K562 (cell line): ENCODE results near the gene SCRG1. TPM values are rescaled to one million over a fixed set of nuclear protein-coding genes. Genes with fewer than 3 reads are reported as not detected.

Experiments
- ATAC-seq: fragments of 200-7000 bp; cut with Tn5 transposase; 3 replicates; pipeline ENCODE4 v1.9.1; 2020; ENCODE audit warnings: moderate library complexity
- BruUV-seq: library from RNA; stranded (reverse); fragments of 400-500 nt; replicated peaks from 2 replicates; lab custom pipeline; 2021; lab: Mats Ljungman, UMichigan
- CTCF ChIA-PET: fragments of 300-600 bp; formaldehyde crosslinking; extraction: SDS; loops from one replicate; lab custom pipeline; 2021; ENCODE audit warnings: low intra/inter-chr PET ratio; lab: Yijun Ruan, JAX
- POLR2A ChIA-PET: fragments of 300-600, 350-650 bp; sonication (Branson Sonifier 250); formaldehyde crosslinking; extraction: SDS; loops from one replicate; lab custom pipeline; 2021; ENCODE audit warnings: antibody characterized with exemption, inconsistent platforms; lab: Yijun Ruan, JAX
- DNase-seq, 4 experiments: peaks; one replicate each; pipeline versions ENCODE4 v3.0.0 to v3.0.0-alpha.2; 2011 to 2018; ENCODE audit warnings: low spot score in 3 of 4, mixed read lengths in 3 of 4; ENCODE audit errors: extremely low read depth in 1 of 4
- FAIRE-seq: peaks from 2 replicates; lab custom pipeline; 2011; peaks lifted over from hg19 to GRCh38; lab: Jason Lieb, UNC
- H2AFZ ChIP-seq: 2 replicates; pipeline ENCODE4 v1.6.0; 2011; ENCODE audit warnings: low read depth, low read length, control low read depth, inconsistent platforms
- H3K27ac ChIP-seq: fragments of 200-600 bp; 3 replicates; pipeline ENCODE4 v1.8.0; 2011; ENCODE audit warnings: low read depth, mild to moderate bottlenecking, control low read depth, inconsistent platforms, low read length, moderate library complexity, mixed read lengths; ENCODE audit errors: extremely low read depth
- H3K27me3 ChIP-seq, 2 experiments: fragments of 300-600 bp in 1 of 2; 2 replicates in 1 of 2; 3 replicates in 1 of 2; pipeline versions ENCODE4 v1.6.0 to v1.8.0; 2011; ENCODE audit warnings: inconsistent platforms in 2 of 2, low read length in 2 of 2, mild to moderate bottlenecking in 1 of 2, mixed read lengths in 1 of 2, moderate library complexity in 1 of 2; ENCODE audit not compliant: control insufficient read depth in 2 of 2, insufficient read depth in 2 of 2
- H3K36me3 ChIP-seq: fragments of 300-600 bp; 3 replicates; pipeline ENCODE4 v1.8.0; 2011; ENCODE audit warnings: mild to moderate bottlenecking, low read length, inconsistent platforms; ENCODE audit not compliant: control insufficient read depth, insufficient read depth
- H3K4me1 ChIP-seq, 2 experiments: fragments of 200-600 bp in 1 of 2; replicated peaks in 1 of 2; 2 replicates in 1 of 2; 3 replicates in 1 of 2; pipeline versions ENCODE4 v1.5.1 to v1.8.0; 2011; ENCODE audit warnings: inconsistent platforms in 2 of 2, low read length in 2 of 2, mild to moderate bottlenecking in 1 of 2, mixed read lengths in 1 of 2, moderate library complexity in 1 of 2; ENCODE audit not compliant: control insufficient read depth in 2 of 2, insufficient read depth in 2 of 2
- H3K4me2 ChIP-seq: 2 replicates; pipeline ENCODE4 v1.6.1; 2011; ENCODE audit warnings: low read length, control low read depth, inconsistent platforms, mixed read lengths; ENCODE audit not compliant: insufficient read depth
- H3K4me3 ChIP-seq: fragments of 200-600 bp; sonication (generic), shearing (Covaris generic); 2 replicates; pipeline ENCODE4 v1.5.1; 2016; ENCODE audit warnings: control low read depth, inconsistent platforms
- H3K79me2 ChIP-seq: fragments of 200-600 bp; 3 replicates; pipeline ENCODE4 v1.8.0; 2011; ENCODE audit warnings: low read length, inconsistent platforms; ENCODE audit not compliant: control insufficient read depth, insufficient read depth
- H3K9ac ChIP-seq, 2 experiments: 2 replicates each; pipeline versions ENCODE4 v1.6.0 to v1.6.1; 2011; ENCODE audit warnings: low read depth in 2 of 2, low read length in 2 of 2, control low read depth in 1 of 2, inconsistent platforms in 1 of 2, mild to moderate bottlenecking in 1 of 2, mixed read lengths in 1 of 2; ENCODE audit not compliant: insufficient read depth in 1 of 2
- H3K9me1 ChIP-seq: one replicate; pipeline ENCODE4 v1.6.0; 2011; ENCODE audit warnings: inconsistent platforms, mild to moderate bottlenecking, low read length, moderate library complexity; ENCODE audit not compliant: control insufficient read depth, insufficient read depth
- H3K9me3 ChIP-seq: replicated peaks from 2 replicates; pipeline ENCODE4 v1.5.1; 2011; ENCODE audit warnings: low read depth, low read length, inconsistent platforms; ENCODE audit not compliant: control insufficient read depth, insufficient read depth
- H4K20me1 ChIP-seq: replicated peaks from 2 replicates; pipeline ENCODE4 v1.6.1; 2011; ENCODE audit warnings: low read length, inconsistent platforms, mixed read lengths; ENCODE audit not compliant: control insufficient read depth, insufficient read depth
- CC2D1A ChIP-seq: fragments of 450-650 bp; IDR thresholded peaks from 2 replicates; pipeline ENCODE4 v1.6.1; 2017; ENCODE audit warnings: mild to moderate bottlenecking
- IRF2 ChIP-seq: sonication (generic); formaldehyde crosslinking; IDR thresholded peaks from 2 replicates; pipeline ENCODE4 v1.8.1; 2022; ENCODE audit warnings: mild to moderate bottlenecking, missing genetic modification reagents
- KLF6 ChIP-seq: fragments of 250-450 bp; sonication (Bioruptor Pico); IDR thresholded peaks from 2 replicates; pipeline ENCODE4 v1.4.0; 2020; ENCODE audit warnings: mild to moderate bottlenecking, moderate library complexity, borderline replicate concordance
- NELFE ChIP-seq: IDR thresholded peaks from 2 replicates; pipeline ENCODE4 v1.6.1; 2011; ENCODE audit warnings: mild to moderate bottlenecking; ENCODE audit not compliant: insufficient read depth, insufficient read length
- NFE2L1 ChIP-seq: fragments of 450-650 bp; IDR thresholded peaks from 2 replicates; pipeline ENCODE4 v1.6.1; 2016; ENCODE audit warnings: missing genetic modification characterization, low read depth, mild to moderate bottlenecking, missing compliant biosample characterization, moderate library complexity, borderline replicate concordance
- POLR2AphosphoS5 ChIP-seq: IDR thresholded peaks from 2 replicates; pipeline ENCODE4 v1.6.1; 2011; ENCODE audit warnings: mild to moderate bottlenecking, low read depth, low read length, moderate library complexity; ENCODE audit not compliant: control insufficient read depth, insufficient read depth
- SP2 ChIP-seq: IDR thresholded peaks from 2 replicates; pipeline ENCODE4 v1.6.1; 2011; ENCODE audit warnings: mild to moderate bottlenecking, low read depth, low read length, moderate library complexity; ENCODE audit not compliant: poor library complexity, severe bottlenecking; ENCODE audit errors: extremely low read depth
- STAT5A ChIP-seq: IDR thresholded peaks from 2 replicates; pipeline ENCODE4 v1.6.1; 2012; ENCODE audit warnings: low read length, inconsistent platforms, borderline replicate concordance
- TCFL5 ChIP-seq: fragments of 250-450 bp; sonication (Bioruptor Pico); conservative IDR thresholded peaks from 2 replicates; pipeline ENCODE4 v1.6.1; 2021; ENCODE audit warnings: mild to moderate bottlenecking, moderate library complexity, matching md5 sums
- ZBTB17 ChIP-seq: fragments of 450-650 bp; formaldehyde crosslinking; IDR thresholded peaks from 2 replicates; pipeline ENCODE4 v1.4.0; 2020; ENCODE audit warnings: mild to moderate bottlenecking
- ZNF165 ChIP-seq: fragments of 250-450 bp; sonication (Bioruptor Pico); IDR thresholded peaks from 2 replicates; pipeline ENCODE4 v1.4.0; 2020; ENCODE audit warnings: borderline replicate concordance
- ZNF184 ChIP-seq: sonication (generic); formaldehyde crosslinking; IDR thresholded peaks from 2 replicates; pipeline ENCODE4 v1.5.0; 2020; ENCODE audit warnings: missing genetic modification reagents
- ZNF766 ChIP-seq: fragments of 200-800 bp; sonication (Bioruptor generic); conservative IDR thresholded peaks from 2 replicates; pipeline ENCODE4 v1.6.1; 2016; ENCODE audit warnings: missing genetic modification characterization, missing compliant biosample characterization
- in situ Hi-C: fragments of 300-500 bp; cut with MboI; formaldehyde crosslinking; loops from 4 replicates; pipeline ENCODE4 v1.15.0; 2018; ENCODE audit warnings: inconsistent platforms, mixed read lengths
- intact Hi-C: fragments of 100-400 bp; cut with micrococcal nuclease; formaldehyde crosslinking; loops from 2 replicates; pipeline ENCODE4 v1.14.2; 2022
- polyA plus RNA-seq, 8 experiments: library from polyadenylated mRNA; depleted of rRNA in 4 of 8; stranded (reverse) in 5 of 8; unstranded in 3 of 8; fragments of >200 nt; fragmentation: Nextera tagmentation in 2 of 8; fragmentation: Illumina TruSeq in 1 of 8; extraction: Ambion mirVana in 2 of 8; extraction: Trizol in 1 of 8; gene quantifications; 2 replicates each; pipeline versions ENCODE4 v1.2.1 to v1.2.3, GENCODE V29; 2011 to 2014; ENCODE audit warnings: inconsistent platforms in 1 of 8, missing spikeins in 1 of 8
- total RNA-seq, 7 experiments: library from RNA; depleted of rRNA in 6 of 7; stranded (reverse); fragments of >200 nt in 6 of 7; fragmentation: Illumina TruSeq in 2 of 7; extraction: Trizol in 2 of 7; gene quantifications; 2 replicates each; pipeline versions ENCODE4 v1.2.1 to v1.2.3, GENCODE V29; 2011 to 2021; ENCODE audit warnings: low replicate concordance in 1 of 7
- TF ChIP-seq, protein P1 (sequence below), 2 experiments: IDR thresholded peaks; 2 replicates each; pipeline ENCODE4 v1.6.1; 2011; ENCODE audit warnings: borderline replicate concordance in 1 of 2, control low read depth in 1 of 2, low read depth in 1 of 2, low read length in 1 of 2, mild to moderate bottlenecking in 1 of 2, mixed read lengths in 1 of 2, moderate library complexity in 1 of 2; ENCODE audit not compliant: insufficient read depth in 1 of 2, insufficient read length in 1 of 2, poor library complexity in 1 of 2, severe bottlenecking in 1 of 2; ENCODE audit errors: extremely low read depth in 1 of 2
- TF ChIP-seq, protein P2 (sequence below): fragments of 250-450 bp; sonication (Bioruptor Pico); IDR thresholded peaks from 2 replicates; pipeline ENCODE4 v1.5.0; 2021
- TF ChIP-seq, protein P3 (sequence below): fragments of 250-450 bp; sonication (Bioruptor Pico); IDR thresholded peaks from 2 replicates; pipeline ENCODE4 v1.8.0; 2021; ENCODE audit warnings: borderline replicate concordance, mild to moderate bottlenecking, moderate library complexity; ENCODE audit not compliant: poor library complexity, severe bottlenecking
- TF ChIP-seq, protein P4 (sequence below): fragments of 250-450 bp; sonication (Bioruptor Pico); IDR thresholded peaks from 2 replicates; pipeline ENCODE4 v1.4.0; 2020; ENCODE audit warnings: mild to moderate bottlenecking, moderate library complexity

SCRG1 gene
- total and polyA plus RNA-seq, 9 of the 15 experiments (the other 6 are each of a cell fraction or from before 2014, with no cell fraction given), result 0.01 TPM; not detected in 7

DNA sequence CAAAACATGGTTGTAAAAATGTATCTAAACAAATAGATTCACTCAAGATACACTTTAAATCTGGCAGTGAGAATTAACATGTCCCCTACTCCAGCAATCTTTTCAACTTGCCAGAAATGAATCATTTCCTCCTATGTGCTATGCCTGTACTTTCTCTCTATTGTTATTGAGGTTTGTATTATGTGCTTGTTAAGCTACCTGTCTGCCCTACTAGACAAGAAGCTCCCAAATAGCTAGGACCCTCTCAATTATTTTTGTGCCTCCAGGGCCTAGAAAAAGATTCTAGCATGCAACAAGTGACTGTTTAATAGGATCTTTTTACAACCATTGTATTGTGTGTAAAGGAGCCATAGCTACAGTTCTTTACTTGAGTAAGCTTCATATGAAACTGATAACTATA, 31.6 kb downstream of the SCRG1 start:
- H3K4me2 ChIP-seq, result no peak overlapping the region
- intact Hi-C loops, result no loop called here

More for the DNA sequence above, 31.6 kb downstream of the SCRG1 start:
- no peaks in the 10 kb centered on the region for H3K36me3 ChIP-seq
- no peak overlapping the region for H3K4me3 ChIP-seq
- CTCF ChIA-PET, result no interaction called here
- H3K79me2 ChIP-seq, result peaks cover 19% of the 10 kb centered on the region
- POLR2A ChIA-PET, result interaction anchor here (7.6 kb wide), 1 partner anchor 35 kb away, joined by 123 read pairs; the partner anchor contains the start of gene HMGB2
- no peak overlapping the region for H3K9ac ChIP-seq
- H4K20me1 ChIP-seq, result no peaks in the 10 kb centered on the region
- 0 out of 2 replicates have a peak overlapping the region, but pooled peaks have one; percentile 6 for H2AFZ ChIP-seq
- BruUV-seq, result no TSS peak
- no peak overlapping the region for H3K27ac ChIP-seq
- DNase-seq (no peak), FAIRE-seq (no peak), ATAC-seq (no peak)
- no peaks in the 10 kb centered on the region for H3K27me3 ChIP-seq
- H3K9me1 ChIP-seq, result no peaks in the 10 kb centered on the region
- peaks cover 3 to 6% of the 10 kb centered on the region in 2 experiments; a peak in 3 of 5 replicates for H3K4me1 ChIP-seq
- no peaks in the 10 kb centered on the region for H3K9me3 ChIP-seq
- in situ Hi-C loops, result loop anchor here (5.0 kb wide), 1 partner anchor 35 kb away; the partner anchor contains the start of gene HMGB2
- TF ChIP-seq TCFL5 (CRISPR knock-in tag), result no peak
- TF ChIP-seq NFE2L1 (tag), result no peak
- TF ChIP-seq ZBTB17, result no peak
- no peak for TF ChIP-seq KLF6 (CRISPR knock-in tag)
- no peak for TF ChIP-seq ZNF165 (CRISPR knock-in tag)
- TF ChIP-seq ZNF184 (CRISPR knock-in tag), result no peak
- no peak for TF ChIP-seq POLR2AphosphoS5
- no peak for TF ChIP-seq ZNF766 (CRISPR knock-in tag)
- TF ChIP-seq IRF2, result no peak
- no peak for TF ChIP-seq STAT5A
- TF ChIP-seq NELFE, result no peak
- no peak for TF ChIP-seq SP2
- TF ChIP-seq, protein P1, sequence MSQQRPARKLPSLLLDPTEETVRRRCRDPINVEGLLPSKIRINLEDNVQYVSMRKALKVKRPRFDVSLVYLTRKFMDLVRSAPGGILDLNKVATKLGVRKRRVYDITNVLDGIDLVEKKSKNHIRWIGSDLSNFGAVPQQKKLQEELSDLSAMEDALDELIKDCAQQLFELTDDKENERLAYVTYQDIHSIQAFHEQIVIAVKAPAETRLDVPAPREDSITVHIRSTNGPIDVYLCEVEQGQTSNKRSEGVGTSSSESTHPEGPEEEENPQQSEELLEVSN (IDR thresholded peaks at IDR 0.05; ENCODE audit: borderline replicate concordance in 1 of 2, extremely low read depth in 1 of 2, insufficient read depth in 1 of 2, insufficient read length in 1 of 2, low read depth in 1 of 2, low read length in 1 of 2, poor library complexity in 1 of 2, severe bottlenecking in 1 of 2), result no peak
- TF ChIP-seq, protein P2, sequence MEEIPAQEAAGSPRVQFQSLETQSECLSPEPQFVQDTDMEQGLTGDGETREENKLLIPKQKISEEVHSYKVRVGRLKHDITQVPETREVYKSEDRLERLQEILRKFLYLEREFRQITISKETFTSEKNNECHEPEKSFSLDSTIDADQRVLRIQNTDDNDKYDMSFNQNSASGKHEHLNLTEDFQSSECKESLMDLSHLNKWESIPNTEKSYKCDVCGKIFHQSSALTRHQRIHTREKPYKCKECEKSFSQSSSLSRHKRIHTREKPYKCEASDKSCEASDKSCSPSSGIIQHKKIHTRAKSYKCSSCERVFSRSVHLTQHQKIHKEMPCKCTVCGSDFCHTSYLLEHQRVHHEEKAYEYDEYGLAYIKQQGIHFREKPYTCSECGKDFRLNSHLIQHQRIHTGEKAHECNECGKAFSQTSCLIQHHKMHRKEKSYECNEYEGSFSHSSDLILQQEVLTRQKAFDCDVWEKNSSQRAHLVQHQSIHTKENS (CRISPR knock-in tag), result no peak
- TF ChIP-seq, protein P3, sequence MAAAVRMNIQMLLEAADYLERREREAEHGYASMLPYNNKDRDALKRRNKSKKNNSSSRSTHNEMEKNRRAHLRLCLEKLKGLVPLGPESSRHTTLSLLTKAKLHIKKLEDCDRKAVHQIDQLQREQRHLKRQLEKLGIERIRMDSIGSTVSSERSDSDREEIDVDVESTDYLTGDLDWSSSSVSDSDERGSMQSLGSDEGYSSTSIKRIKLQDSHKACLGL (CRISPR knock-in tag), result no peak
- TF ChIP-seq, protein P4, sequence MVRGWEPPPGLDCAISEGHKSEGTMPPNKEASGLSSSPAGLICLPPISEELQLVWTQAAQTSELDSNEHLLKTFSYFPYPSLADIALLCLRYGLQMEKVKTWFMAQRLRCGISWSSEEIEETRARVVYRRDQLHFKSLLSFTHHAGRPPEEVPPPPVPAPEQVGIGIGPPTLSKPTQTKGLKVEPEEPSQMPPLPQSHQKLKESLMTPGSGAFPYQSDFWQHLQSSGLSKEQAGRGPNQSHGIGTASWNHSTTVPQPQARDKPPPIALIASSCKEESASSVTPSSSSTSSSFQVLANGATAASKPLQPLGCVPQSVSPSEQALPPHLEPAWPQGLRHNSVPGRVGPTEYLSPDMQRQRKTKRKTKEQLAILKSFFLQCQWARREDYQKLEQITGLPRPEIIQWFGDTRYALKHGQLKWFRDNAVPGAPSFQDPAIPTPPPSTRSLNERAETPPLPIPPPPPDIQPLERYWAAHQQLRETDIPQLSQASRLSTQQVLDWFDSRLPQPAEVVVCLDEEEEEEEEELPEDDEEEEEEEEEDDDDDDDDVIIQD, result no peak
- TF ChIP-seq CC2D1A, result no peak
